K562 (cell line): Measurements from ENCODE around the gene IL2. TPM values are rescaled to one million over a fixed set of nuclear protein-coding genes. Genes with fewer than 3 reads are reported as not detected.

Experiments used
- ATAC-seq: fragments of 200-7000 bp; cut with Tn5 transposase; 3 replicates; pipeline ENCODE4 v1.9.1; 2020; ENCODE audit warnings: moderate library complexity
- BruUV-seq: library from RNA; stranded (reverse); fragments of 400-500 nt; replicated peaks from 2 replicates; lab custom pipeline; 2021; lab: Mats Ljungman, UMichigan
- CTCF ChIA-PET: fragments of 300-600 bp; formaldehyde crosslinking; extraction: SDS; loops from one replicate; lab custom pipeline; 2021; ENCODE audit warnings: low intra/inter-chr PET ratio; lab: Yijun Ruan, JAX
- POLR2A ChIA-PET: fragments of 300-600, 350-650 bp; sonication (Branson Sonifier 250); formaldehyde crosslinking; extraction: SDS; loops from one replicate; lab custom pipeline; 2021; ENCODE audit warnings: antibody characterized with exemption, inconsistent platforms; lab: Yijun Ruan, JAX
- DNase-seq, 4 experiments: peaks; one replicate each; pipeline versions ENCODE4 v3.0.0 to v3.0.0-alpha.2; 2011 to 2018; ENCODE audit warnings: low spot score in 3 of 4, mixed read lengths in 3 of 4; ENCODE audit errors: extremely low read depth in 1 of 4
- FAIRE-seq: peaks from 2 replicates; lab custom pipeline; 2011; peaks lifted over from hg19 to GRCh38; lab: Jason Lieb, UNC
- H2AFZ ChIP-seq: 2 replicates; pipeline ENCODE4 v1.6.0; 2011; ENCODE audit warnings: low read depth, low read length, control low read depth, inconsistent platforms
- H3K27ac ChIP-seq: fragments of 200-600 bp; 3 replicates; pipeline ENCODE4 v1.8.0; 2011; ENCODE audit warnings: low read depth, mild to moderate bottlenecking, control low read depth, inconsistent platforms, low read length, moderate library complexity, mixed read lengths; ENCODE audit errors: extremely low read depth
- H3K27me3 ChIP-seq, 2 experiments: fragments of 300-600 bp in 1 of 2; 2 replicates in 1 of 2; 3 replicates in 1 of 2; pipeline versions ENCODE4 v1.6.0 to v1.8.0; 2011; ENCODE audit warnings: inconsistent platforms in 2 of 2, low read length in 2 of 2, mild to moderate bottlenecking in 1 of 2, mixed read lengths in 1 of 2, moderate library complexity in 1 of 2; ENCODE audit not compliant: control insufficient read depth in 2 of 2, insufficient read depth in 2 of 2
- H3K36me3 ChIP-seq: fragments of 300-600 bp; 3 replicates; pipeline ENCODE4 v1.8.0; 2011; ENCODE audit warnings: mild to moderate bottlenecking, low read length, inconsistent platforms; ENCODE audit not compliant: control insufficient read depth, insufficient read depth
- H3K4me1 ChIP-seq, 2 experiments: fragments of 200-600 bp in 1 of 2; replicated peaks in 1 of 2; 2 replicates in 1 of 2; 3 replicates in 1 of 2; pipeline versions ENCODE4 v1.5.1 to v1.8.0; 2011; ENCODE audit warnings: inconsistent platforms in 2 of 2, low read length in 2 of 2, mild to moderate bottlenecking in 1 of 2, mixed read lengths in 1 of 2, moderate library complexity in 1 of 2; ENCODE audit not compliant: control insufficient read depth in 2 of 2, insufficient read depth in 2 of 2
- H3K4me2 ChIP-seq: 2 replicates; pipeline ENCODE4 v1.6.1; 2011; ENCODE audit warnings: low read length, control low read depth, inconsistent platforms, mixed read lengths; ENCODE audit not compliant: insufficient read depth
- H3K4me3 ChIP-seq: fragments of 200-600 bp; sonication (generic), shearing (Covaris generic); 2 replicates; pipeline ENCODE4 v1.5.1; 2016; ENCODE audit warnings: control low read depth, inconsistent platforms
- H3K79me2 ChIP-seq: fragments of 200-600 bp; 3 replicates; pipeline ENCODE4 v1.8.0; 2011; ENCODE audit warnings: low read length, inconsistent platforms; ENCODE audit not compliant: control insufficient read depth, insufficient read depth
- H3K9ac ChIP-seq, 2 experiments: 2 replicates each; pipeline versions ENCODE4 v1.6.0 to v1.6.1; 2011; ENCODE audit warnings: low read depth in 2 of 2, low read length in 2 of 2, control low read depth in 1 of 2, inconsistent platforms in 1 of 2, mild to moderate bottlenecking in 1 of 2, mixed read lengths in 1 of 2; ENCODE audit not compliant: insufficient read depth in 1 of 2
- H3K9me1 ChIP-seq: one replicate; pipeline ENCODE4 v1.6.0; 2011; ENCODE audit warnings: inconsistent platforms, mild to moderate bottlenecking, low read length, moderate library complexity; ENCODE audit not compliant: control insufficient read depth, insufficient read depth
- H3K9me3 ChIP-seq: replicated peaks from 2 replicates; pipeline ENCODE4 v1.5.1; 2011; ENCODE audit warnings: low read depth, low read length, inconsistent platforms; ENCODE audit not compliant: control insufficient read depth, insufficient read depth
- H4K20me1 ChIP-seq: replicated peaks from 2 replicates; pipeline ENCODE4 v1.6.1; 2011; ENCODE audit warnings: low read length, inconsistent platforms, mixed read lengths; ENCODE audit not compliant: control insufficient read depth, insufficient read depth
- ATF3 ChIP-seq, 2 experiments: fragments of 450-650 bp in 1 of 2; sonication (generic) in 1 of 2; formaldehyde crosslinking in 1 of 2; IDR thresholded peaks in 1 of 2; conservative IDR thresholded peaks in 1 of 2; 2 replicates each; pipeline versions ENCODE4 v1.6.1 to v1.8.1; 2016 to 2023; ENCODE audit warnings: mild to moderate bottlenecking in 2 of 2, moderate library complexity in 2 of 2, inconsistent platforms in 1 of 2, missing genetic modification reagents in 1 of 2
- E4F1 ChIP-seq: fragments of 250-450 bp; sonication (Bioruptor Pico); IDR thresholded peaks from 2 replicates; pipeline ENCODE4 v1.5.0; 2021; ENCODE audit warnings: mild to moderate bottlenecking, borderline replicate concordance
- GTF2F1 ChIP-seq: IDR thresholded peaks from 2 replicates; pipeline ENCODE4 v1.6.1; 2011; ENCODE audit warnings: low read depth, low read length, improper control_type of control experiment
- IRF2 ChIP-seq: sonication (generic); formaldehyde crosslinking; IDR thresholded peaks from 2 replicates; pipeline ENCODE4 v1.8.1; 2022; ENCODE audit warnings: mild to moderate bottlenecking, missing genetic modification reagents
- MAFG ChIP-seq: fragments of 450-650 bp; conservative IDR thresholded peaks from 2 replicates; pipeline ENCODE4 v1.6.1; 2016; ENCODE audit warnings: missing genetic modification characterization, missing compliant biosample characterization
- POLR2AphosphoS5 ChIP-seq: IDR thresholded peaks from 2 replicates; pipeline ENCODE4 v1.6.1; 2011; ENCODE audit warnings: mild to moderate bottlenecking, low read depth, low read length, moderate library complexity; ENCODE audit not compliant: control insufficient read depth, insufficient read depth
- SP2 ChIP-seq: IDR thresholded peaks from 2 replicates; pipeline ENCODE4 v1.6.1; 2011; ENCODE audit warnings: mild to moderate bottlenecking, low read depth, low read length, moderate library complexity; ENCODE audit not compliant: poor library complexity, severe bottlenecking; ENCODE audit errors: extremely low read depth
- SPI1 ChIP-seq: IDR thresholded peaks from 2 replicates; pipeline ENCODE4 v1.6.1; 2011; ENCODE audit warnings: low read depth, low read length, control low read depth, borderline replicate concordance
- SREBF2 ChIP-seq: sonication (generic); formaldehyde crosslinking; IDR thresholded peaks from 2 replicates; pipeline ENCODE4 v1.4.0; 2020; ENCODE audit warnings: mild to moderate bottlenecking, missing genetic modification reagents
- ZNF253 ChIP-seq: fragments of 250-450 bp; sonication (Bioruptor Pico); conservative IDR thresholded peaks from 2 replicates; pipeline ENCODE4 v1.6.1; 2021; ENCODE audit warnings: mild to moderate bottlenecking
- ZSCAN32 ChIP-seq: fragments of 450-650 bp; formaldehyde crosslinking; IDR thresholded peaks from 2 replicates; pipeline ENCODE4 v1.4.0; 2020; ENCODE audit warnings: mild to moderate bottlenecking, moderate library complexity
- WGBS: fragments of 100-300 bp; shearing (Covaris generic); methylation state at CpG from one replicate; pipeline ENCODE4 v1.1.6; 2016; ENCODE audit warnings: low coverage, mixed read lengths; ENCODE audit not compliant: insufficient coverage; ENCODE audit errors: missing lambda C conversion rate; 5-methylcytosine and 5-hydroxymethylcytosine counted together
- in situ Hi-C: fragments of 300-500 bp; cut with MboI; formaldehyde crosslinking; loops from 4 replicates; pipeline ENCODE4 v1.15.0; 2018; ENCODE audit warnings: inconsistent platforms, mixed read lengths
- intact Hi-C: fragments of 100-400 bp; cut with micrococcal nuclease; formaldehyde crosslinking; loops from 2 replicates; pipeline ENCODE4 v1.14.2; 2022
- polyA plus RNA-seq, 8 experiments: library from polyadenylated mRNA; depleted of rRNA in 4 of 8; stranded (reverse) in 5 of 8; unstranded in 3 of 8; fragments of >200 nt; fragmentation: Nextera tagmentation in 2 of 8; fragmentation: Illumina TruSeq in 1 of 8; extraction: Ambion mirVana in 2 of 8; extraction: Trizol in 1 of 8; gene quantifications; 2 replicates each; pipeline versions ENCODE4 v1.2.1 to v1.2.3, GENCODE V29; 2011 to 2014; ENCODE audit warnings: inconsistent platforms in 1 of 8, missing spikeins in 1 of 8
- total RNA-seq, 7 experiments: library from RNA; depleted of rRNA in 6 of 7; stranded (reverse); fragments of >200 nt in 6 of 7; fragmentation: Illumina TruSeq in 2 of 7; extraction: Trizol in 2 of 7; gene quantifications; 2 replicates each; pipeline versions ENCODE4 v1.2.1 to v1.2.3, GENCODE V29; 2011 to 2021; ENCODE audit warnings: low replicate concordance in 1 of 7
- TF ChIP-seq, protein P1 (sequence below): fragments of 450-650 bp; conservative IDR thresholded peaks from 2 replicates; pipeline ENCODE4 v1.6.1; 2016; ENCODE audit warnings: missing genetic modification characterization, low read depth, mild to moderate bottlenecking, missing compliant biosample characterization, moderate library complexity
- TF ChIP-seq, protein P2 (sequence below), 2 experiments: fragments of 450-650 bp; IDR thresholded peaks; 2 replicates each; pipeline ENCODE4 v1.6.1; 2016

IL2 gene
- total and polyA plus RNA-seq, 9 of the 15 experiments (the other 6 are each of a cell fraction or from before 2014, with no cell fraction given): 0.11 to 0.89 TPM; not detected in 7

GRCh38 chr4:122412547-122412946 lies 44.0 kb downstream of the IL2 start (continued):
- TF ChIP-seq ZSCAN32 (CRISPR knock-in tag): no peak
- peak; percentile 88 for TF ChIP-seq MAFG
- peak; percentile 50; the same call in 1 of the 2 replicates for TF ChIP-seq ATF3 (IDR thresholded peaks at IDR 0.05)
- no peak for TF ChIP-seq ATF3 (CRISPR knock-in tag; conservative IDR thresholded peaks at IDR 0.05)
- TF ChIP-seq ZNF253 (CRISPR knock-in tag): no peak

DNA sequence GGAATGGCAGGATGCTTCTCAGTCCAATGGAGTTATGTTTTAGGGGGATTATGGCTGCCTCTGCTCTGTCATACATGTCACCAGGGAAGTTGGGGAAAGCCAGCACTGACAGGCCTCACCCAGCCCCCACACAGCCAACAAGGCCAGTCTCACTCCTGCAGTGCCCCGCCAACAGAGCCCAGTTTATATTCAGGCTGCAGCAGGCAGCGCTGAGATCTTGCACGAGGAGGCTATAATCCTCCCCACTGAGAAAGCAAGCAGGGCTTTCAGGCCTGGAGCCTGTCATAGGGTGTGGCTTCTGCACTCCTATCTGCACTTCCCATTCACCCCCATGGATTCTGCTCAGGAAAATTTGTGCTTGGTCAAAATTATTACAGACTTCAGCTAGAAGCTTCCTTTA lies 52.7 kb downstream of the IL2 start:
- in situ Hi-C loops (no loop called here), intact Hi-C loops (no loop called here)
- no peaks in the 10 kb centered on the region for H3K9me1 ChIP-seq
- no peak for FAIRE-seq
- H4K20me1 ChIP-seq: no peaks in the 10 kb centered on the region
- no peaks in the 10 kb centered on the region for H3K36me3 ChIP-seq
- no peak for TF ChIP-seq POLR2AphosphoS5
- no peak for TF ChIP-seq E4F1
- TF ChIP-seq, protein P1, sequence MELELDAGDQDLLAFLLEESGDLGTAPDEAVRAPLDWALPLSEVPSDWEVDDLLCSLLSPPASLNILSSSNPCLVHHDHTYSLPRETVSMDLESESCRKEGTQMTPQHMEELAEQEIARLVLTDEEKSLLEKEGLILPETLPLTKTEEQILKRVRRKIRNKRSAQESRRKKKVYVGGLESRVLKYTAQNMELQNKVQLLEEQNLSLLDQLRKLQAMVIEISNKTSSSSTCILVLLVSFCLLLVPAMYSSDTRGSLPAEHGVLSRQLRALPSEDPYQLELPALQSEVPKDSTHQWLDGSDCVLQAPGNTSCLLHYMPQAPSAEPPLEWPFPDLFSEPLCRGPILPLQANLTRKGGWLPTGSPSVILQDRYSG (tag): no peak
- TF ChIP-seq SREBF2 (CRISPR knock-in tag): no peak
- TF ChIP-seq, protein P2, sequence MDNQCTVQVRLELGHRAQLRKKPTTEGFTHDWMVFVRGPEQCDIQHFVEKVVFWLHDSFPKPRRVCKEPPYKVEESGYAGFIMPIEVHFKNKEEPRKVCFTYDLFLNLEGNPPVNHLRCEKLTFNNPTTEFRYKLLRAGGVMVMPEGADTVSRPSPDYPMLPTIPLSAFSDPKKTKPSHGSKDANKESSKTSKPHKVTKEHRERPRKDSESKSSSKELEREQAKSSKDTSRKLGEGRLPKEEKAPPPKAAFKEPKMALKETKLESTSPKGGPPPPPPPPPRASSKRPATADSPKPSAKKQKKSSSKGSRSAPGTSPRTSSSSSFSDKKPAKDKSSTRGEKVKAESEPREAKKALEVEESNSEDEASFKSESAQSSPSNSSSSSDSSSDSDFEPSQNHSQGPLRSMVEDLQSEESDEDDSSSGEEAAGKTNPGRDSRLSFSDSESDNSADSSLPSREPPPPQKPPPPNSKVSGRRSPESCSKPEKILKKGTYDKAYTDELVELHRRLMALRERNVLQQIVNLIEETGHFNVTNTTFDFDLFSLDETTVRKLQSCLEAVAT (IDR thresholded peaks at IDR 0.05): no peak
- no peak for TF ChIP-seq IRF2 (CRISPR knock-in tag)
- no peak for TF ChIP-seq SP2
- 0 out of 2 replicates have a peak, but pooled peaks have one; percentile 10 for TF ChIP-seq SPI1
- no peak for TF ChIP-seq GTF2F1
- H3K9ac ChIP-seq: peak overlapping the region in 1 of 2 experiments; percentile 62; a peak in 1 of 4 replicates
- WGBS: 8% methylated on average over 3 of the region's 3 CpGs
- H3K4me1 ChIP-seq: no peaks in the 10 kb centered on the region
- H3K9me3 ChIP-seq: no peaks in the 10 kb centered on the region
- peak overlapping the region; percentile 48; the same call in 1 of the 2 replicates for H2AFZ ChIP-seq
- peak; percentile 74 for ATAC-seq
- DNase-seq: peak in 1 of 4 experiments; percentile 28
- CTCF ChIA-PET: no interaction called here
- no peak overlapping the region for H3K4me3 ChIP-seq
- POLR2A ChIA-PET: no interaction called here
- H3K79me2 ChIP-seq: no peaks in the 10 kb centered on the region
- peak overlapping the region; percentile 12; the same call in 1 of the 2 replicates for H3K4me2 ChIP-seq
- no peaks in the 10 kb centered on the region for H3K27me3 ChIP-seq
- H3K27ac ChIP-seq: no peak overlapping the region
- no TSS peak for BruUV-seq
